Measurements from ENCODE around the gene MTUS2. TPM values are rescaled to one million over a fixed set of nuclear protein-coding genes. Genes with fewer than 3 reads are reported as not detected.

MTUS2 gene
- total RNA-seq, 4 donors from 2014 or later: 0.44 to 1.1 (median 0.48) TPM; not detected in 1

DNA sequence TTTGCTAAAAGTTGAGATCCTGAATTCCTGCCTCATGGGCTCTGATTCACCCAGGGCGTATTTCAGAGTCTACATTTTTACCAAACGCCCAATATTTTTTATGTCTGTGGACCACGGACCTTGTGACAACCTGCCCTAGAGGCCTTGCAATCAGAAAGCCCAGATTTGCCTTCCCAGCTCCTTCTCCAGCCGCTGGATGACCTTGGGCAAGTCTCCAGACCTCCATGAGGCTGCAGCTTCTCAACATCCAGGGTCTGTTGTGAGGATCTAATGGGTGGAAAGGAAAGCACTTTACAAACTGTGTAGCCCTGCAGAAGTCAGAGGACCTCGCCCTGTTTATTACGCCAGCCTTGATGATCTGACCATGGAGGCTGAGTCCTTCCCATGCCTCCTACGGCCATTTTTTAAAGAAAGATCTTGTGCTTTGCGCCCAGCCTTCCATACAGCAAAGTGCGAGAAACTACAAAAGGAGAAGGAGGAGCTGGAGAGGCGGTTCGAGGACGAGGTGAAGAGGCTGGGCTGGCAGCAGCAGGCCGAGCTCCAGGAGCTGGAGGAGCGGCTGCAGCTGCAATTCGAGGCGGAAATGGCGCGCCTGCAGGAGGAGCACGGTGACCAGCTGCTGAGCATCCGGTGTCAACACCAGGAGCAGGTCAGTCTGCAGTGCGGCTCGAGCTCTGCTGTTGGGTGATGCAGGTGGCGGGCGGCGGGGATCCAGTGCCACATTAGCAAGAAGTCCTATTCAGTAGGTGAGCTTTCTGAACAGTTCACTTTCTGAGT is 659.8 kb downstream of the MTUS2 start:
- no peak for DNase-seq (ENCODE audit: low spot score)
- TF ChIP-seq, protein P1, sequence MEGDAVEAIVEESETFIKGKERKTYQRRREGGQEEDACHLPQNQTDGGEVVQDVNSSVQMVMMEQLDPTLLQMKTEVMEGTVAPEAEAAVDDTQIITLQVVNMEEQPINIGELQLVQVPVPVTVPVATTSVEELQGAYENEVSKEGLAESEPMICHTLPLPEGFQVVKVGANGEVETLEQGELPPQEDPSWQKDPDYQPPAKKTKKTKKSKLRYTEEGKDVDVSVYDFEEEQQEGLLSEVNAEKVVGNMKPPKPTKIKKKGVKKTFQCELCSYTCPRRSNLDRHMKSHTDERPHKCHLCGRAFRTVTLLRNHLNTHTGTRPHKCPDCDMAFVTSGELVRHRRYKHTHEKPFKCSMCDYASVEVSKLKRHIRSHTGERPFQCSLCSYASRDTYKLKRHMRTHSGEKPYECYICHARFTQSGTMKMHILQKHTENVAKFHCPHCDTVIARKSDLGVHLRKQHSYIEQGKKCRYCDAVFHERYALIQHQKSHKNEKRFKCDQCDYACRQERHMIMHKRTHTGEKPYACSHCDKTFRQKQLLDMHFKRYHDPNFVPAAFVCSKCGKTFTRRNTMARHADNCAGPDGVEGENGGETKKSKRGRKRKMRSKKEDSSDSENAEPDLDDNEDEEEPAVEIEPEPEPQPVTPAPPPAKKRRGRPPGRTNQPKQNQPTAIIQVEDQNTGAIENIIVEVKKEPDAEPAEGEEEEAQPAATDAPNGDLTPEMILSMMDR (IDR thresholded peaks at IDR 0.05): no peak
- no peak for ATAC-seq (ENCODE audit: low FRiP score)

GRCh38 chr13:29480893-29481525 is 660.9 kb downstream of the MTUS2 start:
- DNase-seq (ENCODE audit: low spot score) (no peak), ATAC-seq (ENCODE audit: low FRiP score) (no peak)
- TF ChIP-seq, protein P1 (IDR thresholded peaks at IDR 0.05): no peak

DNA sequence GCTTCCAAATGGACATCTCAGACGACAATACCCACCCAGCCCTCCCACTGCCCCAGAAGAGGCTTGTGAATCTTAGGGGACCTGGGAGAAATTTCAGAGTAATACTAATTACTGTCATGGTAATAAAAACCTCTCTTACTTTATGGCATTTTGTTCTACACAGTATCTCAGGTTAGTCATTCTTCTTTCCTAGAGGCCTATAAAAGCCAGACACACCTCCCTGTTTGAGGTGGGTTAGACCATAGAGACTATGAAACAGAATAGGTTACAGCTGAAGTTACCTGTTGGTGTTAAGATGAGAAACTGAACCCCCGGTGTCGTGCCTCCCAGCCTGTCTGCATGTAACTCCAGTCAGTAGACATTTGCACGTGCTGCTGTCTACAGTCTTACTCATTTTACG is 661.5 kb downstream of the MTUS2 start:
- ATAC-seq (ENCODE audit: low FRiP score) (no peak), DNase-seq (ENCODE audit: low spot score) (no peak)
- TF ChIP-seq, protein P1 (IDR thresholded peaks at IDR 0.05): no peak

GRCh38 chr13:29482504-29482903 is 662.4 kb downstream of the MTUS2 start:
- TF ChIP-seq, protein P1 (IDR thresholded peaks at IDR 0.05): no peak
- ATAC-seq (ENCODE audit: low FRiP score): no peak
- DNase-seq (ENCODE audit: low spot score): no peak

GRCh38 chr13:29483211-29483610 is 663.1 kb downstream of the MTUS2 start:
- TF ChIP-seq, protein P1 (IDR thresholded peaks at IDR 0.05): no peak
- ATAC-seq (ENCODE audit: low FRiP score) (no peak), DNase-seq (ENCODE audit: low spot score) (no peak)

- TF ChIP-seq, protein P1 (IDR thresholded peaks at IDR 0.05): no peak
- DNase-seq (ENCODE audit: low spot score) (no peak), ATAC-seq (ENCODE audit: low FRiP score) (no peak)
Observed at GRCh38 chr13:29483623-29484022, 663.5 kb downstream of the MTUS2 start.

DNA sequence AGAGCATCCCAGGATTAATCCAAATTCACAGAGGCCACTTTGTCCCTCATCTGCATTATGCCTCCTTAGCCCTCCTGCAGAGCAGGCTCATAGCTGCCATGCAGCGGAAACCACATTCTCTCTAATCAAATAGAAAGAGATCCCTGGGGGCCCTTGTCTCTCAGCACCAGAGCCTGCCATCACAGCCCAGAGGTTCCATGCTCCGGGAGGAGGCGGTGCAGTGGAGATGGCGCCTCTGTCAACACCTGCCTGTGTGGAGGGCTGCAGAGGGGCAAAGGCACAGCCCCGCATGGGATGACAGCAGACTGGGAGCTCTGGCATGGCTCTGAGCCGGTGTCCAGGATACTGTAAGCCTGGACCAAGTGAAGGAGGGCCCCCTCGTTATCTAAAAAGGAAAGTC is 664.1 kb downstream of the MTUS2 start:
- DNase-seq (ENCODE audit: low spot score) (no peak), ATAC-seq (ENCODE audit: low FRiP score) (no peak)
- TF ChIP-seq, protein P1 (IDR thresholded peaks at IDR 0.05): no peak
